ENCODE results near the gene OPCML. TPM values are rescaled to one million over a fixed set of nuclear protein-coding genes. Genes with fewer than 3 reads are reported as not detected.

Gene OPCML
- total RNA-seq, 1 donor from 2014 or later: not detected

DNA sequence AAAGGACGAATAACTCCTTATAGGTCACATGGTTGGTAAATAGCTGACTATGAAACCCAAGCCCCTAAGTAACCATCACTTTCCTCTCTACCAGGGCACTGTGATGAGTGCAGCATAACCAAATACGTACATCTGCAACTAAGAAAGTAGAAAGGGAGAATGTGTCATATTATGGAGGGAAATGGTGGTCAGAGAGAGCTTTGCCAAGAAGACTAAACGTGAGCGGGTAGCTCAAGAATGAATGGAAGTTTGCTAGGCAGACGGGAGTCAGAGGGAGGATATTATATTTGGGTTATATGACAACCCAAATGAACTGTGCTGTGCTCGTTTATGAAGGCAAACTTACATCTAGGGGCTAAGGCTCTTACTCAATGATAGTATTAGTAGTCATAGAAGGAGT lies 537.3 kb downstream of the OPCML start:
- CTCF ChIA-PET: no interaction called here
- POLR2A ChIA-PET: no interaction called here
- Mint-ChIP-seq H3K4me3 (no peak overlapping the region), H3K4me1 (no peaks in the 10 kb centered on the region), H3K9me3 (peaks cover 2% of the 10 kb centered on the region), H3K27ac (no peak overlapping the region), H3K27me3 (peaks cover 12% of the 10 kb centered on the region), H3K36me3 (ENCODE audit: low read depth) (no peaks in the 10 kb centered on the region)
- intact Hi-C loops (cut with micrococcal nuclease): no loop called here
- DNase-seq: no peak
- no peak for ATAC-seq (ENCODE audit: low read depth)
- TF ChIP-seq, protein P1, sequence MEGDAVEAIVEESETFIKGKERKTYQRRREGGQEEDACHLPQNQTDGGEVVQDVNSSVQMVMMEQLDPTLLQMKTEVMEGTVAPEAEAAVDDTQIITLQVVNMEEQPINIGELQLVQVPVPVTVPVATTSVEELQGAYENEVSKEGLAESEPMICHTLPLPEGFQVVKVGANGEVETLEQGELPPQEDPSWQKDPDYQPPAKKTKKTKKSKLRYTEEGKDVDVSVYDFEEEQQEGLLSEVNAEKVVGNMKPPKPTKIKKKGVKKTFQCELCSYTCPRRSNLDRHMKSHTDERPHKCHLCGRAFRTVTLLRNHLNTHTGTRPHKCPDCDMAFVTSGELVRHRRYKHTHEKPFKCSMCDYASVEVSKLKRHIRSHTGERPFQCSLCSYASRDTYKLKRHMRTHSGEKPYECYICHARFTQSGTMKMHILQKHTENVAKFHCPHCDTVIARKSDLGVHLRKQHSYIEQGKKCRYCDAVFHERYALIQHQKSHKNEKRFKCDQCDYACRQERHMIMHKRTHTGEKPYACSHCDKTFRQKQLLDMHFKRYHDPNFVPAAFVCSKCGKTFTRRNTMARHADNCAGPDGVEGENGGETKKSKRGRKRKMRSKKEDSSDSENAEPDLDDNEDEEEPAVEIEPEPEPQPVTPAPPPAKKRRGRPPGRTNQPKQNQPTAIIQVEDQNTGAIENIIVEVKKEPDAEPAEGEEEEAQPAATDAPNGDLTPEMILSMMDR (IDR thresholded peaks at IDR 0.05): no peak

DNA sequence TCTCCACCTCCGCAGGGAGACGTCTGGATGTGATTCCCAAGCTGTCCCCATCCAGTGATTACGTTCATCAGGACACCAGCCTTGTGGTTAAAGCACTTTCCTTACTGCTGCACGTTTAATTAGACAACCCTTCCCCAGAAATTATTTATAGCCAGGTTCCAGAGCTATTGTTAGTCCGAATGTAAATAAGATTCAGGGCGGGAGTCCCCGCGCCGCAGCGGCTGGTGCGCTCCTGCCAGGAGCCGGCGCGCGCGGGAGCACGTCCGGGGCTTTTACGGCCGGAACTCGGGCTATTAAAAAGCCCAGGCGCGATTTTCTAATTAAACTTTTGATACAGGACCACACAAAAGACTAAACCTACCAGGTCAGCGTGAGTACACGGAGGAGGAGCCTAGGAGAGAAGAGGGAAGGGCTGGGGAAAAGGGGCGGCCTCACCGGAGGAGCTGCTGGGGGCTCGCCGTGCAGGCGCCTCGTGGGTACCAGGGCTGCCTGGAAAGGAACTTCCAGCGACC lies 538.3 kb downstream of the OPCML start:
- ChIA-PET POLR2A (no interaction called here), CTCF (no interaction called here)
- H3K9me3 Mint-ChIP-seq: peaks cover 2% of the 10 kb centered on the region
- TF ChIP-seq, protein P1 (IDR thresholded peaks at IDR 0.05): no peak
- no peaks in the 10 kb centered on the region for H3K36me3 Mint-ChIP-seq (ENCODE audit: low read depth)
- intact Hi-C loops (cut with micrococcal nuclease): no loop called here
- DNase-seq: no peak
- no peak overlapping the region for H3K4me3 Mint-ChIP-seq
- no peak overlapping the region for H3K27ac Mint-ChIP-seq
- H3K4me1 Mint-ChIP-seq: no peaks in the 10 kb centered on the region
- ATAC-seq (ENCODE audit: low read depth): no peak
- H3K27me3 Mint-ChIP-seq: peaks cover 12% of the 10 kb centered on the region

DNA sequence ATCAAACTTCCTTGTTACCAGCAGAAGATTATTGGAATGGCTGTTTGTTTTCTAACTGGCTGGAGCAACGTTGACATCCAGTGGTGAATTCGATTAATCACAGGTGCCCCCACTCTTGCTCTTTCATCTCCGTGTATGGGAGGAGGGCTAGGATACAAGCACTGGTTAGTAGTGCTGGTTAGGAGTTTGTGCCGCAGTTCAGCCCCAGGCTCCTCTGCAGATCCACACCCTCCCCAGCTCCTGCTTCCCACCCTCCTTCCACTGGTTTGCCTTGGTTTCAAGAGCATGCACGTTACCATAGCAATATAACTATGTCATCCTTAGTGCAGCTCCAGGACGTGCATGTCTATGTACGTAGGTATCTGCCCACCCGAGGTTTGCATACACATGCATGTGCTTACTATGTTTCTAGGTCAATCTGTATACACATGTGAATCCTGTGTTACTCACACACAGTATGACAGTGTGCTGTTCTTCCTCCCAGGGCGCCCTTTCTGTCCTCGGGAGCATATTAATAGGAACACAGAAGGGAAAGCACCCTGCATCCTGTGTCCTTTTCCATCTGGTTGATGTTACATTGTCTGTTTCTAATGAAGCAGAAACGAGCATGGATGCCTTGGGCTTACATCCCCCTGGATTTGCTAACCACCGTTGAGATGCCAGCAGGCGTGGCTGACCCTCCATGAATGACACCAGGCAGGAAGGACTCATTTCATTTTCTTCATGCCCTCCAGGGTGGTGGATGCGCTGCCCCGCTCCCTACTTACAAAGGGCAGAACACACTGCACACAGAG lies 539.3 kb downstream of the OPCML start:
- peaks cover 12% of the 10 kb centered on the region for H3K27me3 Mint-ChIP-seq
- no peaks in the 10 kb centered on the region for H3K36me3 Mint-ChIP-seq (ENCODE audit: low read depth)
- TF ChIP-seq, protein P1 (IDR thresholded peaks at IDR 0.05): no peak
- ChIA-PET POLR2A (no interaction called here), CTCF (no interaction called here)
- peaks cover 2% of the 10 kb centered on the region for H3K9me3 Mint-ChIP-seq
- no peak for DNase-seq
- H3K4me1 Mint-ChIP-seq: no peaks in the 10 kb centered on the region
- no peak for ATAC-seq (ENCODE audit: low read depth)
- H3K4me3 Mint-ChIP-seq: no peak overlapping the region
- intact Hi-C loops (cut with micrococcal nuclease): no loop called here
- H3K27ac Mint-ChIP-seq: no peak overlapping the region

DNA sequence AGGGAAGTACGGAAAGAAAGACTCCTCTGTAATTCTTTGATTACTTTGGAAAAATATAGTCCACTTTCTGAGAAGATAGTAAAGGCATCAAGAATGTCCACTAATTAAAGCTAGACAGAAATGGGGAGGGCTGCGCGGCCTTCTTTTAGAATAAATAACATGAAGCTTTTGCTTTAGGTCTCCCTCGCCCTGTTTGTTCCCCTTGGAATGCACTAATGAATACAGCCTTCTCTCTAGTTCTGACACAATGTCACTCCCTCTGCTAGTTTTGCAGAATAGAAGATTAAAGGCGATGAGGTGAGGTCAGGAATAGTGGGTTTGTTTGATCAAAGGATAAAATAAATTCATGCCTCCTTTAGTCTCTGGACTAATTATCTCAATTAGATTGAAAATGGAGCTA lies 543.9 kb downstream of the OPCML start:
- ChIA-PET POLR2A (no interaction called here), CTCF (no interaction called here)
- intact Hi-C loops (cut with micrococcal nuclease): no loop called here
- Mint-ChIP-seq H3K27me3 (peaks cover 2% of the 10 kb centered on the region), H3K4me3 (no peak overlapping the region), H3K4me1 (no peaks in the 10 kb centered on the region), H3K9me3 (peaks cover 2% of the 10 kb centered on the region), H3K36me3 (ENCODE audit: low read depth) (no peaks in the 10 kb centered on the region), H3K27ac (no peak overlapping the region)
- ATAC-seq (ENCODE audit: low read depth): no peak
- TF ChIP-seq, protein P1 (IDR thresholded peaks at IDR 0.05): no peak
- DNase-seq: no peak

DNA sequence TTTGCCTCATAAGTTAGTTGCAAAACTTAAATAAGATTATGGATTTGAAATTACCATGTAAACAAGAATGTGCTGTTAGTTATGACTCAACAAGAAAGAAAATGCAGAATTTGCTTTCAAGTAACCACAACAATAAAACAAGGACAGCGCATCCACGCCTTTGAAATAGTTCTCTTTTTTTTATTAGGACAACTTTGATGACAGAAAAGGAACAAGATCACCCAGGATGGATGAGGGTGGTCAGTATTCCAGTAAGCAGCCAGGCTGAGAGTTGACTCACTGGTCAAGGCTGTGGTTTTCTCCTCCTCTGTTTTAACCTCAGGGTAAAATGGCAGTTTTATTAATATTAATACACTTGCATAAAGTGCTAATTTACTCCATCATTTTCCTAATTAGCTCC lies 544.4 kb downstream of the OPCML start:
- DNase-seq: no peak
- Mint-ChIP-seq H3K9me3 (peaks cover 2% of the 10 kb centered on the region), H3K27ac (no peak overlapping the region), H3K36me3 (ENCODE audit: low read depth) (no peaks in the 10 kb centered on the region), H3K4me1 (no peaks in the 10 kb centered on the region), H3K27me3 (no peaks in the 10 kb centered on the region), H3K4me3 (no peak overlapping the region)
- intact Hi-C loops (cut with micrococcal nuclease): no loop called here
- POLR2A ChIA-PET: no interaction called here
- ATAC-seq (ENCODE audit: low read depth): no peak
- CTCF ChIA-PET: no interaction called here
- TF ChIP-seq, protein P1 (IDR thresholded peaks at IDR 0.05): no peak

All from activated B cell treated with CpG ODN at 0.5 μM for 24 hours (primary cell).